Smooth muscle cell (in vitro differentiated cells): ENCODE measurements around the gene INSYN1. TPM values are rescaled to one million over a fixed set of nuclear protein-coding genes. Genes with fewer than 3 reads are reported as not detected.
"Not testable (repeated sequence)": the region's sequence is repeated elsewhere in the genome, so short reads cannot be mapped to it uniquely, and the experiment has no call there.

Experiments
- DNase-seq: peaks from one replicate; lab custom pipeline; 2025; ENCODE audit not compliant: unreplicated experiment; lab: John Stamatoyannopoulos, UW
- H2AFZ ChIP-seq: fragments of 200-600 bp; sonication (generic); 2 replicates; pipeline ENCODE4 v1.6.0; 2016; ENCODE audit warnings: antibody characterized with exemption, low read depth, mild to moderate bottlenecking
- H3F3A ChIP-seq: fragments of 200-600 bp; sonication (generic); 2 replicates; pipeline ENCODE4 v1.6.0; 2017; ENCODE audit warnings: antibody characterized with exemption, low read depth
- H3K27ac ChIP-seq: fragments of 200-600 bp; sonication (generic); 2 replicates; pipeline ENCODE4 v1.5.1; 2016; ENCODE audit warnings: low read depth, mild to moderate bottlenecking
- H3K27me3 ChIP-seq: fragments of 200-600 bp; sonication (generic); 2 replicates; pipeline ENCODE4 v1.6.1; 2016; ENCODE audit warnings: low read depth, mild to moderate bottlenecking
- H3K36me3 ChIP-seq: fragments of 200-600 bp; sonication (generic); 2 replicates; pipeline ENCODE4 v1.5.1; 2016; ENCODE audit warnings: low read depth
- H3K4me1 ChIP-seq: fragments of 200-600 bp; sonication (generic); 2 replicates; pipeline ENCODE4 v1.5.1; 2016; ENCODE audit warnings: low read depth
- H3K4me2 ChIP-seq: fragments of 200-600 bp; sonication (generic); 2 replicates; pipeline ENCODE4 v1.6.0; 2016; ENCODE audit warnings: mild to moderate bottlenecking
- H3K4me3 ChIP-seq: fragments of 200-600 bp; sonication (generic); 2 replicates; pipeline ENCODE4 v1.5.1; 2016; ENCODE audit warnings: mild to moderate bottlenecking
- H3K79me2 ChIP-seq: fragments of 200-600 bp; sonication (generic); 2 replicates; pipeline ENCODE4 v1.6.0; 2016; ENCODE audit warnings: low read depth, mild to moderate bottlenecking
- H3K9ac ChIP-seq: fragments of 200-600 bp; sonication (generic); 2 replicates; pipeline ENCODE4 v1.6.0; 2016; ENCODE audit warnings: low read depth
- H3K9me3 ChIP-seq: fragments of 200-600 bp; sonication (generic); replicated peaks from 2 replicates; pipeline ENCODE4 v1.5.1; 2016; ENCODE audit warnings: low read depth
- H4K20me1 ChIP-seq: fragments of 200-600 bp; sonication (generic); 2 replicates; pipeline ENCODE4 v1.6.0; 2016; ENCODE audit warnings: low read depth
- CTCF ChIP-seq: fragments of 200-600 bp; sonication (generic); IDR thresholded peaks from 2 replicates; pipeline ENCODE4 v1.5.1; 2017; ENCODE audit warnings: borderline replicate concordance, mild to moderate bottlenecking, antibody characterized with exemption; ENCODE audit not compliant: insufficient read depth, poor library complexity, severe bottlenecking
- WGBS: methylation state at CpG from one replicate; pipeline ENCODE4 v1.1.7; 2016; ENCODE audit warnings: low lambda C conversion rate; 5-methylcytosine and 5-hydroxymethylcytosine counted together
- polyA plus RNA-seq: library from polyadenylated mRNA; unstranded; fragments of >200 nt; fragmentation: Nextera tagmentation; extraction: Ambion mirVana; gene quantifications from 2 replicates; pipeline ENCODE4 v1.2.1, GENCODE V29; 2016
- total RNA-seq: library from RNA; depleted of rRNA; stranded (reverse); fragments of >200 nt; gene quantifications from 2 replicates; pipeline ENCODE4 v1.2.3, GENCODE V29; 2014

Gene INSYN1
- total and polyA plus RNA-seq, 2 experiments from 2014 or later: 1.6 to 4.0 TPM

- Histone ChIP-seq H3K79me2 (peaks cover 40% of the 10 kb centered on the region), H3K9me3 (no peaks in the 10 kb centered on the region), H3K4me3 (no peak overlapping the region), H3K4me1 (no peaks in the 10 kb centered on the region), H3K9ac (no peak overlapping the region), H3F3A (no peaks in the 10 kb centered on the region), H4K20me1 (peaks cover 97% of the 10 kb centered on the region), H3K4me2 (no peak overlapping the region), H3K27ac (no peak overlapping the region), H2AFZ (no peak overlapping the region), H3K27me3 (no peaks in the 10 kb centered on the region), H3K36me3 (peaks cover 4% of the 10 kb centered on the region)
- 70% methylated on average over 13 of the region's 13 CpGs for WGBS
- DNase-seq: no peak
- peak; percentile 67 for TF ChIP-seq CTCF
These were observed 48.1 kb downstream of the INSYN1 start for GRCh38 chr15:73704869-73705645.

- H3K4me1 ChIP-seq, H3K36me3 ChIP-seq, H2AFZ ChIP-seq, H3K4me3 ChIP-seq, H3K27me3 ChIP-seq, H3K9me3 ChIP-seq, H3K4me2 ChIP-seq, H3K27ac ChIP-seq, H3F3A ChIP-seq, DNase-seq, H3K9ac ChIP-seq: not testable (repeated sequence)
- Histone ChIP-seq H4K20me1 (peaks cover 100% of the 10 kb centered on the region), H3K79me2 (peaks cover 47% of the 10 kb centered on the region)
- WGBS: 93% methylated on average over 23 of the region's 23 CpGs
These were observed 48.8 kb downstream of the INSYN1 start for GRCh38 chr15:73704142-73704868.

- WGBS: 97% methylated on average over 19 of the region's 23 CpGs
- Histone ChIP-seq H4K20me1 (peaks cover 100% of the 10 kb centered on the region), H3K79me2 (peaks cover 54% of the 10 kb centered on the region)
- not testable (repeated sequence) for H3K9me3 ChIP-seq, H3F3A ChIP-seq, DNase-seq, H3K9ac ChIP-seq, H3K27me3 ChIP-seq, H3K4me1 ChIP-seq, H3K4me3 ChIP-seq, H3K27ac ChIP-seq, H3K36me3 ChIP-seq, H2AFZ ChIP-seq, H3K4me2 ChIP-seq
These were observed 49.5 kb downstream of the INSYN1 start for GRCh38 chr15:73703601-73704000.

- H2AFZ ChIP-seq, H3K4me3 ChIP-seq, H3K36me3 ChIP-seq, H3F3A ChIP-seq, H3K9ac ChIP-seq, H3K4me1 ChIP-seq, H3K4me2 ChIP-seq, H3K27me3 ChIP-seq, H3K9me3 ChIP-seq, H3K27ac ChIP-seq, DNase-seq: not testable (repeated sequence)
- H3K79me2 ChIP-seq: peaks cover 60% of the 10 kb centered on the region
- peaks cover 100% of the 10 kb centered on the region for H4K20me1 ChIP-seq
- 92% methylated on average over 33 of the region's 33 CpGs for WGBS
These were observed 50.6 kb downstream of the INSYN1 start for GRCh38 chr15:73702311-73703239.
